ENCODE results near the gene CDC42SE1. TPM values are rescaled to one million over a fixed set of nuclear protein-coding genes. Genes with fewer than 3 reads are reported as not detected.

Gene CDC42SE1
- total and polyA plus RNA-seq, 9 of the 15 experiments (the other 6 are each of a cell fraction or from before 2014, with no cell fraction given), result 78.1 to 189 (median 114) TPM

DNA sequence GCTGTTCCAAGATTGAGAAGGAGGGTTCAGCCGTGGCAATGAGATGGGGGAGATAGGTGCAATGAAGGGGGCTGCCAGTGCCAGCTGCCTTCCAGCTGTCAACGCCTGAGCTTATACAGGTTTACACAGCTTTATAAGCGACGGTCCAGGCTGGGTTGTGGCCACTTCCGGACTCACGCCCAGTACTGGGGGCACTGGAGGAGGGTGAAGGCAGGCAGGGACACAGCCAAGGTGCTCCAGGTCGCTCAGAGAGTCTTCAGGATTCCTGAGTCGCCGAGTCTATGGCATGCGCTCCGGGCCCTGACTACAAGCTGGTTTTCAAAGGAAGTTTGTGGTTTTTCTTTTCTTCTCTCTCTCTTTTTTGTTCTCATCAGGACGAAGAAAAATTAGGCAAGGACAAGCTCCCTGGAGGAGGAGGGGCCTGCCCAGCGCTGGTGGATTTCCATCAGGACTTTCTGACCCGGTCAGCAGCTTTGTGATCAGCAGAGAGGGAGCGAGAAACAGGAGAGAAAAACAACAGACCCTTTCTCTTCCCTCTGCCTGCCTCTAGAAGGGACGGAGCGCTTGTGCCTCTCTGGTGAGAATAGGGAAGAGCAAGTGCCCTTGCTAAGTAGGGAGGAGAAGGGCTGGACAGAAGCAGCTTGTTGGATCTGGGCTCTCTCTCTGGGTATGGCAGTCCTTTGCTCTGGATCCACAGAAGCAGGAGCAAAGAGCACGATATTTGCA is 52.9 kb downstream of the CDC42SE1 start, which contains the start of gene MINDY1 (continued):
- TF ChIP-seq, protein P1, sequence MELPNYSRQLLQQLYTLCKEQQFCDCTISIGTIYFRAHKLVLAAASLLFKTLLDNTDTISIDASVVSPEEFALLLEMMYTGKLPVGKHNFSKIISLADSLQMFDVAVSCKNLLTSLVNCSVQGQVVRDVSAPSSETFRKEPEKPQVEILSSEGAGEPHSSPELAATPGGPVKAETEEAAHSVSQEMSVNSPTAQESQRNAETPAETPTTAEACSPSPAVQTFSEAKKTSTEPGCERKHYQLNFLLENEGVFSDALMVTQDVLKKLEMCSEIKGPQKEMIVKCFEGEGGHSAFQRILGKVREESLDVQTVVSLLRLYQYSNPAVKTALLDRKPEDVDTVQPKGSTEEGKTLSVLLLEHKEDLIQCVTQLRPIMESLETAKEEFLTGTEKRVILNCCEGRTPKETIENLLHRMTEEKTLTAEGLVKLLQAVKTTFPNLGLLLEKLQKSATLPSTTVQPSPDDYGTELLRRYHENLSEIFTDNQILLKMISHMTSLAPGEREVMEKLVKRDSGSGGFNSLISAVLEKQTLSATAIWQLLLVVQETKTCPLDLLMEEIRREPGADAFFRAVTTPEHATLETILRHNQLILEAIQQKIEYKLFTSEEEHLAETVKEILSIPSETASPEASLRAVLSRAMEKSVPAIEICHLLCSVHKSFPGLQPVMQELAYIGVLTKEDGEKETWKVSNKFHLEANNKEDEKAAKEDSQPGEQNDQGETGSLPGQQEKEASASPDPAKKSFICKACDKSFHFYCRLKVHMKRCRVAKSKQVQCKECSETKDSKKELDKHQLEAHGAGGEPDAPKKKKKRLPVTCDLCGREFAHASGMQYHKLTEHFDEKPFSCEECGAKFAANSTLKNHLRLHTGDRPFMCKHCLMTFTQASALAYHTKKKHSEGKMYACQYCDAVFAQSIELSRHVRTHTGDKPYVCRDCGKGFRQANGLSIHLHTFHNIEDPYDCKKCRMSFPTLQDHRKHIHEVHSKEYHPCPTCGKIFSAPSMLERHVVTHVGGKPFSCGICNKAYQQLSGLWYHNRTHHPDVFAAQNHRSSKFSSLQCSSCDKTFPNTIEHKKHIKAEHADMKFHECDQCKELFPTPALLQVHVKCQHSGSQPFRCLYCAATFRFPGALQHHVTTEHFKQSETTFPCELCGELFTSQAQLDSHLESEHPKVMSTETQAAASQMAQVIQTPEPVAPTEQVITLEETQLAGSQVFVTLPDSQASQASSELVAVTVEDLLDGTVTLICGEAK (IDR thresholded peaks at IDR 0.05), result peak; percentile 32; the same call in 1 of the 2 replicates
- TF ChIP-seq, protein P1 (CRISPR knock-in tag; IDR thresholded peaks at IDR 0.05), result no peak
- no peak for TF ChIP-seq DPF2 (IDR thresholded peaks at IDR 0.05)
- TF ChIP-seq KLF1 (tag; IDR thresholded peaks at IDR 0.05), result no peak
- TF ChIP-seq, protein P2, sequence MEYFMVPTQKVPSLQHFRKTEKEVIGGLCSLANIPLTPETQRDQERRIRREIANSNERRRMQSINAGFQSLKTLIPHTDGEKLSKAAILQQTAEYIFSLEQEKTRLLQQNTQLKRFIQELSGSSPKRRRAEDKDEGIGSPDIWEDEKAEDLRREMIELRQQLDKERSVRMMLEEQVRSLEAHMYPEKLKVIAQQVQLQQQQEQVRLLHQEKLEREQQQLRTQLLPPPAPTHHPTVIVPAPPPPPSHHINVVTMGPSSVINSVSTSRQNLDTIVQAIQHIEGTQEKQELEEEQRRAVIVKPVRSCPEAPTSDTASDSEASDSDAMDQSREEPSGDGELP (CRISPR knock-in tag; IDR thresholded peaks at IDR 0.05; ENCODE audit: borderline replicate concordance), result peak; percentile 70
- TF ChIP-seq, protein P3, sequence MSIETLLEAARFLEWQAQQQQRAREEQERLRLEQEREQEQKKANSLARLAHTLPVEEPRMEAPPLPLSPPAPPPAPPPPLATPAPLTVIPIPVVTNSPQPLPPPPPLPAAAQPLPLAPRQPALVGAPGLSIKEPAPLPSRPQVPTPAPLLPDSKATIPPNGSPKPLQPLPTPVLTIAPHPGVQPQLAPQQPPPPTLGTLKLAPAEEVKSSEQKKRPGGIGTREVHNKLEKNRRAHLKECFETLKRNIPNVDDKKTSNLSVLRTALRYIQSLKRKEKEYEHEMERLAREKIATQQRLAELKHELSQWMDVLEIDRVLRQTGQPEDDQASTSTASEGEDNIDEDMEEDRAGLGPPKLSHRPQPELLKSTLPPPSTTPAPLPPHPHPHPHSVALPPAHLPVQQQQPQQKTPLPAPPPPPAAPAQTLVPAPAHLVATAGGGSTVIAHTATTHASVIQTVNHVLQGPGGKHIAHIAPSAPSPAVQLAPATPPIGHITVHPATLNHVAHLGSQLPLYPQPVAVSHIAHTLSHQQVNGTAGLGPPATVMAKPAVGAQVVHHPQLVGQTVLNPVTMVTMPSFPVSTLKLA (conservative IDR thresholded peaks at IDR 0.05), result peak in 1 of 2 experiments; percentile 40; a peak in 1 of 4 replicates
- peak; percentile 23; the same call in 1 of the 2 replicates for TF ChIP-seq ESRRA (IDR thresholded peaks at IDR 0.05; ENCODE audit: borderline replicate concordance, low read depth)
- no peak for TF ChIP-seq RBM34 (IDR thresholded peaks at IDR 0.05; ENCODE audit: borderline replicate concordance, insufficient read depth, low read length)
- TF ChIP-seq ZNF316 (IDR thresholded peaks at IDR 0.05), result 0 out of 2 replicates have a peak, but pooled peaks have one; percentile 22
- no peak for TF ChIP-seq EGR1 (conservative IDR thresholded peaks at IDR 0.05)
- TF ChIP-seq ELF1 (tag; IDR thresholded peaks at IDR 0.05), result peak; percentile 54
- TF ChIP-seq MTF1 (CRISPR knock-in tag; IDR thresholded peaks at IDR 0.05; ENCODE audit: borderline replicate concordance), result no peak
- TF ChIP-seq TBP (optimal IDR thresholded peaks at IDR 0.05; ENCODE audit: low read depth, low read length), result peak; percentile 64

Data from K562 (cell line).